ENCODE measurements around the gene SDK1.

Gene SDK1

DNA sequence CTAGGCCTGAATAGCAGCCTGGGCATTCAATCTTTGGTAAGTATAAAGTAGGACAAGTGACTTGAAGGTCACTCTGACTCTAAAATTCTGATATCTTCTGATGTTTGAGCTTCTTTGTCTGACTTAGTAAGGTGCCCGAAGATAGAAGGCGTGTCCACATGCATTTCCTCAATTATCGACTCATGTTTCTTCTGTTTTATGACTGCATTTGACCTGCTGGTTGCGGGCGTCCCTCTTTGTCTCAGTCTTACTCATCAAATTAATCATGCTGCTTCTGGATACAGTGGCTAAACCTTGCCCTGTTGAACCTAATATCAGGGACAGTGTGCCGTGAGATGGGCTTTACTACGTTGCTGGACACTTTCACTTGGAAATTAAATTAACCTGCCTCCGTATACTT, 534.1 kb downstream of the SDK1 start:
- FAIRE-seq: no peak

DNA sequence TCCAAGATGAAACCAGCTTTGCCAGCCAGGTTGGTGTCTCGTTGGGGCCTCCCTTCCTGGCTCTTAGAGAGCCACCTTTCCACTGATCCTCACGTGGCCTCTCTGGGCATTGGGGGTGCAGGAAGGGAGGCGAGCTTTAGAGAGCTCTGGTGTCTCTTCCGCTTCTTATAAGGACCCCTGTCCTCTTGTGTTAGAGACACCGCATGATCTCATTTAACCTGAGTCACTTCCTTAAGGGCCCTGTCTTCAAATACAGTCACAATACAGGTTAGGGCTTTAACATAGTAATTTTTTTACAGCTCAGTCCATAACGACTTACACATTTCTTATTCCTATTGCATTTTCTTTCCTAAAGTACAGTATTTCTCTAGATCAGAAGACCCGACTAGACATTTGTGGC, 535.8 kb downstream of the SDK1 start:
- FAIRE-seq: no peak

DNA sequence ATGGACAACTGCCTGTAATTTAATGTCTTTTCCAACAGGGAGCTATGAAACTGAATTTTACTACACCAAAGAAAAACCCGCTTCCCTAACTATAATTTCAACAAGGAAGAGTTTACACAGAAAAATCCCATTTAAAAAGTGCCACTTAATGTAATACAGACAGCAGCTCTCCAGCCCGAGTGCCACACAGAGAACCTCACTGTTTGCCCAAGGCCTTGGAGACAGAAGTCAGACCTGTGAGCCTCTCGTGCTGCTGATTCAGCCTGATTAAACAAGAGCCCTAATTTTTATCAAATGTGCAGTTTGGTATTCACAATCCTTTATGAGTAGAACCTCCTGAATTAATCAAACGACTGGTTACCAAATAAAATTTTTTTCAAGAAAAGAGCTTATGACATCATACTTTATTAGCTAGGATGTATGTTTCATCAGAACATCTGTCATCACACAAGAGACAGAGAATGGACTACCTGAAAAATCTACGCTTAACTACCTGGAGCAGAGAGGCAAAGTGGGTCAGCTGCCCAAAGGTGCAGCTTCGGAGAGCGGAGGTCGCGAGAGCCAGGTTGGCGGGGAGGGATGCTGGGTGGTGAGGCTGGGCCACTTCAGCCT, 543.6 kb downstream of the SDK1 start:
- no peak for FAIRE-seq

DNA sequence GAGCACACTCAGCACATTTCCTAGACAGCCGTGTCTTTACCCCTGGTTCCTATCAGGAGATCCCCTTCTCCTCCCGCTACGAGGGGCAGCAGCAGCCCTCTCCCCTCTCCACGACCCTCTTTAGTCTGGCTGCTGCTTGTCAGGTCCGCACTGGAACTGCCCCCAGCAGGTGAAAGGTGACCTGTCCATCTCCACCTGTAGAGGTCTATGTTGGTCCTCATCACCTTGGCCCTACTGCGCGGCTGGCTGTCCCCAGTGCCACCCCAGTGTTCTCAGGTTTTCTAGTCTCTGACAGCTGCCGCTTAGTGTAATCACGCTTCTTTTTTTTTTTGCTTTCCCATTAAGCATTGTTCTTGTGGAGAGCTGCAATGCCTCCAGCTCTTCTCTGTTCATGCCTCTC, 545.7 kb downstream of the SDK1 start:
- FAIRE-seq: no peak

DNA sequence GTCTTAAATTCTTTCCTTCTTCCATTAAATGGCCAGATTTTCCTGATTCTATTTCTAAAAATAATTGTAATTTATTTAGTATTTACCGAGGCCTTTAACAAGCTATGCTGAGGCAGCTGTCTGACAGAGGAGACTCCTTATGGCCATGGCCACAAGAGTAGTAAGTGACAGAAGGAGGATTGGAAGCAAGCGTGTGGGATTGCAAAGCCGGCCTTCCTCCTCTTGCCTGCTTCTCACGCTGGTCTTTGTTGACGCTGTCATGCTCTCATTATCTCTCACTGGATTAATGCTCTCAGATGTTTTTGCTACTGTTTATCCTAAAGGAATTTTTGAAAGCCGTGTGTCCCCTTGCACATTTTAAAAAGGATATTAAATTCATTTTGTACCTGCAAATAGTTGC, 546.3 kb downstream of the SDK1 start:
- no peak for FAIRE-seq

DNA sequence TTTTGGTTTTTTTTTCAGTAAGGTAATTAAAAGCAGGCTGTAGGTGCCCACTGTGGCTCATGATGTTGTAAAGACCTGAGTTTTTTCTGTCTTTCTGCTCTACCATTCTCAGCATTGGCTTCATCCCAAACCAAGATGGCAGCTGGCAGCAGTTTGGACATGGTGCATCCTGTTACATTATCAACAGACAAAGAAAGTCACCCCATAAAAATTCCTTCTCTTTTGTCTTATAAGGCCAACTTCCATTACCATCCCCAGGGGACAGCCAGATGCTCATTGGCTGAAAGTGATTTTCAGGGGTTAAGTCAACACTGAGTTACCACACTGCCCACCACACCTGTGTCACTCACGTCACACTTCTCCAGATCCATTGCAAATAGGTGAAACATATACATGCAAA, 558.4 kb downstream of the SDK1 start:
- no peak for FAIRE-seq

DNA sequence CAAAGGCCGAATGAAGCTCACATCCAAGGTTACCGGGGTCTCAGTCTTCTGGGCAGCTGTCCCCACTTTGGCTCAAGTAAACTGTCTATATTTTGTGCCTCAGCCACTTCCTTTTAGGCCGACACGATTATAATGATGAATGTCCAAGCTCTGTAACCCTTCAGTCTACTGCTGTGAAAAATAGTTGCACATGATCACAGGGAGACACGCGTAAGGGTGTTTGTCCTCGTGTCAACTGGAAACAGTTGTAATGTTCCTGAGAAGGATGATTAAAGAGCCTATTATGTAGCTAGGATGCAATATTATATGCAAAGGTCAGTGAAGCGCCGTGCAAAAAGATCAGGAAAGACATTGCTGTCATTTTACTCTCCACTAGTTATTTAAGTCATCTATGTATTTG, 559.9 kb downstream of the SDK1 start:
- FAIRE-seq: no peak

DNA sequence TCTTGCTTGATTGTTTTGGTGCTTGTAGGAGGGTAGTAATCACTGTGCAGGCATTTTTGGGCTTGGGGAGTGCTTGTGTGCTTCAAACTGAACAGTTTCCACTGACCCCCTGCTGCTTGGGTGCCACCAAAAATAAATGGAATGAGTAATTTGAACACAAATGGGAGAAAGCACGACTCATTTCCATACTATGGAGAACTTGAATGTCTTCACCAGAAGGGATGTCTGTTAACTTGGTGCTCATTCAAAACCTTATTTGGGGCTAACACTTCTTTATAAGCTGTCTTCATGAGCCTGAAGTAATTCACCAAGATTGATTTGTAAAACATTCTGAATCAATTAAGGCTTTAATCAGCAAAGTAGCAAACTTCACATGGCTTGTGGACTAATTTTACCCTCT, 560.3 kb downstream of the SDK1 start:
- FAIRE-seq: no peak

DNA sequence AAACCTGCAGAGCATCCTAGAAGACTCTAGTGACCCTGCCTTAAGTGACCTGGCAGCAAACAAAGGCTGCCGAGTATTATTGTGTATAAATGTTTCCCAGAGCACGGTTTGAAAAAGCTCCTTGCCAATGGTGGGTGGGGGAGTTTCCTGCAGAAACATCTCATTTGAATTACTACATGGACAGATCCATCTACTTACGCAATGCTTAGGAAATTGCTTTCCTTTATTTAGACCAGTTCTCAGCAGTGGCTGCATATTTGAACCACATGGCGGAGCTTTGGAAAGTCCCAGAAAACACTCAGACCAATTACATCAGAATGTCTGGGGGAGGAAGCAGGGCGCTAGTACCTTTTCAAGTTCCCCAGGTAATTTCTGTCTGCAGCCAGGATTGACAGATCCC, 560.9 kb downstream of the SDK1 start:
- no peak for FAIRE-seq

DNA sequence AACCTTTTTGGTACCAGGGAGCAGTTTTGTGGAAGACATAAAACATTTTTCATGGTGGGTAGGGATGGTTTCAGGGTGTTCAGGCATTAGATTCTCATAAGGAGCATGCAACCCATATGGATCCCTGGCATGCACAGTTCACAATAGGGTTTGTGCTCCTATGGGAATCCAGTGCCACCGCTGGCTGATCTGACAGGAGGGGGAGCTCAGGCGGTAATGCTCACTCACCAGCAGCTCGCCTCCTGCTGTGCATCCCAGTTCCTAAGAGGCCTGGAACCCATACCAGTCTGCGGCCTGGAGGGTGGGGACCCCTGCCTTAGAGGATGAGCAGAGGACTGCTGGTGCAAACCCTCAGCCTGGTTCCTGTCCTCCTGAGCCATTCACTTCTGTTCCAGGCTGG, 561.7 kb downstream of the SDK1 start:
- no peak for FAIRE-seq

DNA sequence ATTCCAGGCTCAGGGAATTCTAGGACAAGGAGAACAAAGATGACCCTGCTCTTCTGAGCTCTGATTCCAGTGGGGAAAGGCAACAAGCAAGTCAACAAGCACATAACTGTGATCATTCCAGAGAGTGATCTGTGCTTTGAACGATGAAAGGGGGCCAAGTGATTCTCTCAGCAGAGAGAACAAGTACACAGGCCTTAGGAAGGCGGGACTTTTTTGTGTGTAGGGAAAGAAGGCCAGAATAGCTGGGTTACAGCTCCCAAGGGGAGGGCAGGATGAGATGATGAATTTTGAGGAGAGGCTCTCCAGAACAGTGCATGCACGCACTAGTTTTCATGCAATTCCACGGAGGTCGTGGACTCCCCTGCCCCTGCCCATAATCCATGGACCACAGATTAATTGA, 565.2 kb downstream of the SDK1 start:
- FAIRE-seq: no peak

DNA sequence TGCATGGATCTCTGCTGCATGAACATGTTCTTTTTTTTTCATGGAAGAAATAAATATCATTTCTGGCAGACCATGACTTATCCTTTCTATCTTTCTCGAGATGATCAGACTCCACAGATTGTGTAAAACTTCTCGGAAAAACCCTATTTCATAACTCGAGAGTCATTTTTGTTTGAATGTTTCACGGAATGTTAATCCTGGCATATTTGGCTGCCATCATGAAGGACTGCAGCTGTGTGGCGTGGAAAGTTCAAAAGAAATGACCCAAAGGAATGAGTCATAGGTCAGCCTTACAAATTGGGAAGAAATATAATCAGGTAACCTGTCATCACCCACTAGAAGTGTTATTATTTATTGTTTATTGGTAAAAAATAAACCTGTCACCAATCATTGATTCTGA, 566.8 kb downstream of the SDK1 start:
- no peak for FAIRE-seq

DNA sequence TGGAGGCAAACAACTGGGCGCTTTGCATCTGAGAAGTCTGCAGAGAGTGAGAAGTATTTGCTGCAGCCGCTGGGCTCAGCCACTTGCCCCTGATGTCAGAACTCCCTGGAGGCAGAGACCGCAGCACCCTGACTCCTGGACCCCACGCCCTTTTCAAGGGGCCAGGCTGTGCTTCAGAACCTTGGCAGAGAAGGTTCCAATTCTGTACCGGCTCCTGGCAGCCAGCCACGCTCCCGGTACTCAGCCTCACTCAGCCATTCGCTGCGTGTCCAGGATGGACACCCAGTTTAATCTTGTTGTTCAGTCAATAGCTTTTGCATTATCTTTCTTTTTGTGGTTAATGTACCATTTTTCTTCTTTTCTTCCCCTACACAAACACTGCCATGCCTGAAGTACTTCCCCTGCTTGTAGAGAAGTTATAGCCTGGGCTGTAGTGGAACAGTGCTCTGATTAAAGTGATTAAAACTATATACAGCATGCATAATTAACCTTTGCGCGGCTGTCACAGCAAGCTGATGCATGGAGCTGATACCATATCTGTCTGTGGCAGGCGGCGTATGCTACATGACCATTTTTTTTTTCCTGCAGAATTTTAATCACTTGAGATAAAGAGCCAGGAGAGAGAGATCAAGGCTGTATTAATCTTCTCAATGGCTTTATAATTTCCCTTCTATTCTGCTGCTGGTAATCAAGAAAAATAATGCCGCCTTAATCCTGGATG, 578.5 kb downstream of the SDK1 start:
- FAIRE-seq: no peak

DNA sequence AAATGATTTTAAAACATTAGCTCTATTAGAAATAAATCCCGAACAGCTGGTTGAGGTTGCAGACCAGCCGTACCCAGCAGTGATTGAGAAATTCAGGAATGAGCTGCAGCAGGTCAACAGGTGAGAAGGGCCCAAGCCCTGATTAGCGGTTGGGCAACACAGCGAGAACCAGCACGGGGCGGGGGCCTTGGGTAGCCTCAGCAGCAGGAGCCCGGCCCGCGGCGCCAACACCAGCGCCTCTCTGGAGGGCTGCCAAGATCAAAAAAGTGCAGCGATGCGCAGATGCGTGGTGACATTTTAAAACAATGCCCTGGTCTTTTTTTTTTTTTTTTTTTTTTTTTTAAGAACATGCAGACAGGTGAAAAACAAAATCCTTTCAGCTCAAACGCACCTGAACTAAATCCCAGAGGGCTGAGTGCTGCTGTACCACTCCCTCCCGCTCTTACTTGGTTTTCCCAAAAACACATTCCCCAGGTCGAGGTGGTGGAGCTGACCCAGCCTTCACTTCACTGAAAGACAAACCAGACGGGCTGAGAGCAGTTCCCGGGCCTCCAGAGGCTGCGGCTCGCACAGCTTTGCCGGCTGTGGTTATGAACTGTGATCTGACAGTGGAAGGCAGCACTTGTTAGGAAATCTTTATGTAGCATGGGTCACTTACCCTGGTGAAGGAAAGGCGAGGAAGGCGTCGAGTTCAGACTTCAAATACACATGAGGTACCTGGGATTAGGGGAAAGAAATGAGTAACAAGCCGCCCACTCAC, 579.4 kb downstream of the SDK1 start:
- no peak for FAIRE-seq

DNA sequence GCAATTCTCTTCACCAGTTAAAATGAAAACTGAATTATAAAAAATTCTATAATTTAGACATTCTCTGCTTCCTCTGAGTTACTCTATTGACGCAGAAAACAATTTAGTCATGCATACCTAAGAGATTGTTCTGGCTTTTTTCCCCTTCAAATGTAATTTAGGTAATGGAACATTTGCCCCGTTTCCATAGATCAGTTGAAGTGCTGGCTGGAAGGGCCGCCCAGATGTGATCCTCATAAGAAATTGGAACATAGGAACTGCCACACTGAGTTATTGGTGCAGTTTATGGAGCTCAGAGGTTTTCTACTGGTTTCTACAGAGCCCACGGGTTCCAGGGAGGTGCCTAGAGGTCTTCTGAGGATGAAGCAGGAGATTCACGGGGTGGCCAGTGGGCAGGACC, 581.7 kb downstream of the SDK1 start:
- FAIRE-seq: no peak

DNA sequence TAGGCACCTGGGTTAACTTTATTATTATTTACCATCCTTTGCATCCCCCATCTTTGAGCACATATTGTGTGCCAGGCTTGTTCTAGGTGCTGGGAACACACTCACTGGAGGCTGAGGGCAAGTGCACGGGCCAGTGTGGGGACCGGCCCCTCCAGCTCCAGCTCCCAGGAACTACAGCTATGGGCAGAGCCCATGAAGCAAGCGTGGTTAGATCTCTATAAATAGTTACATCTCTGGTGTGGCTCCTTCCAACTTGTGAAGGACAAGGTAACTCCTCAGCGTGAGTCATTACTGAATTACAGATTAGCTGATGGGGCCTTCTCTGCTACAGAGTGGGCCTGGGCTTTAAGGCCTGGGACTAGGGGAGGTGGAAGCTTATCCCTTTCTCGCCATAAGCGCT, 583.5 kb downstream of the SDK1 start:
- FAIRE-seq: no peak

DNA sequence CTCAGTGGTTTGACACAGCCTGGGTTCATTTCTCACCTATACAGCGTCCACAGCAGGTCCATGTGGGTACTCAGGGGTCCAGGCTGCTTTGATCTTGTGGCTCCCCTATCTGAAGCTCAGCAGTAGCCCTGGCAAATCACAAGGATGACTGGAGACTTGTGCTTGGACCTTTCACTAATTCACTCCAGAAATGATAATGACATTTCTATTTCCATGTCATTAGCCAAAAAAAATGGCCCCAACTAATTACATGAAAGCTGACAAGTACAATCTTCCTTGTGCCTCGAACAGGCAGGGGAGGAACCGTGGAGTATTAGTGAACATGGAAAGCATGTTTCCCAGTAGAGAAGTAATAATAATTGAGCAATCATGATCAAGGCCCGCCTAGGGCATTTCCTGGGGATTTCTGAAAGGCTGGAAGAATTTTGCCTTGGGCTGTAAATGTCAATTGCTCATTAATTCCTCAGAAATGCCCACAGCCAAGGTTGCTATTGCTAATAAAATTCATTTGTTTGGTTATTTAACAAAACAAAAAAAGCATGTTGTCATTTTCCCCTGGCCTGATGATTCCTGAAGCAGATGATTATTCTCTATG, 586.1 kb downstream of the SDK1 start:
- FAIRE-seq: no peak

DNA sequence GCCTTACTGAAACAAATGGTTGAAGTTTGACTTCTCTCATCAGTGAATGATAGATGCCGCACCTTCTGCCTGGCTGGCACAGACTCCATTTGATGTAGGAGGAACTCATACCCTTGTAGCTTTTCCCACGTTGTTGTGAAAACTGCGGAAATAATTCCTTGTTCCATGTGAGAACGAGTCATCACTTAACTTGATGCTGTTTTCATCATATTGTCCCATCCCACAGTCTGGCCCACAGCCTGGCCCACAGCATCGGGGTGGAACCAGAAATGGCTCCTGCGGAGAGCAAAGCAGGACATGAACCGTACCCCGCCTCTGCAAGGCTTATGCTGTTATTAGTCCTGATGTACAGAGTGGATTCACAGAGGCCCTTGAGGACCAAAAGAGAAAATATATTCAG, 587.0 kb downstream of the SDK1 start:
- FAIRE-seq: no peak

DNA sequence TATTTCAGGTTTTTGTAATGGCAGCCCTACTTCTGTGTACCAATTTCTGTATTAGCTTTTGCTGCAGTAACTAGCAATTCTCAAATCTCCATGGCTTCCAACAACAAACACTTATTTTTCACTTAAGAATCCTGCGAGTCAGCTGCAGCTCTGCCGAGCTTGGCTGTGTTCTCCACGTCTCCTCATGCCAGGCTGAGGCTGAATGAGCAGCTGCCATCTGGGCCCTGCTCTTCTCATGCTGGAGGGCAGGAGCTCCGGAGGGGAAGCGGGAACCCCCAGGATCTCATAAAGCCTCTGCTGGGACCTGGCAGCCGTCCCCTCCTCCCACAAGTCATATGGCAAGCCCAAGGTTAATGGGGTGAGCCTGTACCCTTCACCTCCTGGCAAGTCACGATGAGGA, 591.1 kb downstream of the SDK1 start:
- no peak for FAIRE-seq

DNA sequence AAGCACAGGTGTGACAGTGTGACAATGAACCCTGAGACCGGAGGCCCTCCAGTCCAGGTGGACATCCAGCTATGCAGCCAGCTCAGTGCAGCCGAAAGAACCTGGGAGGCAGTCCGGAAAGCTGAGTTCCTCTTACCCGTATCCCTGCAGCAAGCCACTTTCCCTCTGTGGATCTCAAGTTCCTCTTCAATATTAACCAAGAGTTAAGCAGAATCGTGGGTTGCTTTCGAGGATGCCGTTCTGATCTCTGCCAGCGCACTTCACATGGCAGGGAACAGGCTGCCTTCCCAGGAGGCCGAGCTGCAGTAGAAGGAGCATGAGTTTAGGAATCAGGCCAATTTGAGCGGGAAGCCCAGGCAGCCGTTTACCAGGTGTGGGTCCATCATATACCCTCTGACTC, 591.6 kb downstream of the SDK1 start:
- FAIRE-seq: no peak

DNA sequence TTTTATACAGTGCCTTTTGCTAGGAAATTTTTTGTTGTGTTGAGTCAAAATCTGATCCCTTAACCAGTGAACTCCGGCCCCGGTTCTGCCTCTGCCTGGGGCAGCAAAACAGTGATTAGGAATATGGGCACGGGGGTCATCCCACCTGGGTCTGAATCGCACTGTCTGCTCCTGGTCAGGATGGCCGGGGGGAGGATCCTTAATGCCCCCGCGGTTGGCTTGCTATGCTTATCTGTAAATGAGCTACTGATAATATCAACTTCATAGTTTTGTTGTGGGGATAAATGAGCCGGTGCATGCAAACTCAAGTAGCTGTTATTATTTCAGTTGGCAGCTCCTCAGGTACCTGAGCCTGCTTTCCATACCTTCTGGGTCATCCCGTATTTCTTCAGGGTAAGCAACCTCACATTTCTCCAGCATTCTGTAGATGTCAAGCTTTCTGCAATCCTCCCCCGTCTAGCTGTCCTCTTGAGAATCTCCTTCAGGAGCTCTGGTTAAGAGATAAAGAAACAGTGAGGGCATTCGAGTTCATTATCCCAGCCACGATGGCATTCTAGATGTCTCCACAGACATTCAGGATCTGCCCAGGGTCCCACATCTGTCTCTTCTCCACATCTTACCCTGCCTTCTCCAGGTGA, 592.2 kb downstream of the SDK1 start:
- no peak for FAIRE-seq

DNA sequence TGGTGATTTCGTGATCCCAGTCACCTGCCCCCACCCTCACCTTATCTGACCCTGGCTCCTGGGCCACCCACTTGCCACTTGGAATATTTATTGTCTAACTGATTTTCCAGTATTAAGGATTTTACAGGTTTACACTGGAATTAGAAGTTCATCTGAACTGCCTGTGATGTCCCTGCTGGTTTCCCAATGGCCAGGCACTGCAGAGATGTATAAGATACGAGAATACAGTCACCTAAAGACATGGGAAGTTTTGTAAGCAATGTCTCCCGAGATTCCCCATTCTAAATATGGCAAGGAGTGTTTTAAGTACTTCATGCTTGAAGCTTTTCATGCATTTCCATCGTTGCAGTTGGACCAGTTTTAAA, 592.7 kb downstream of the SDK1 start:
- FAIRE-seq: no peak

DNA sequence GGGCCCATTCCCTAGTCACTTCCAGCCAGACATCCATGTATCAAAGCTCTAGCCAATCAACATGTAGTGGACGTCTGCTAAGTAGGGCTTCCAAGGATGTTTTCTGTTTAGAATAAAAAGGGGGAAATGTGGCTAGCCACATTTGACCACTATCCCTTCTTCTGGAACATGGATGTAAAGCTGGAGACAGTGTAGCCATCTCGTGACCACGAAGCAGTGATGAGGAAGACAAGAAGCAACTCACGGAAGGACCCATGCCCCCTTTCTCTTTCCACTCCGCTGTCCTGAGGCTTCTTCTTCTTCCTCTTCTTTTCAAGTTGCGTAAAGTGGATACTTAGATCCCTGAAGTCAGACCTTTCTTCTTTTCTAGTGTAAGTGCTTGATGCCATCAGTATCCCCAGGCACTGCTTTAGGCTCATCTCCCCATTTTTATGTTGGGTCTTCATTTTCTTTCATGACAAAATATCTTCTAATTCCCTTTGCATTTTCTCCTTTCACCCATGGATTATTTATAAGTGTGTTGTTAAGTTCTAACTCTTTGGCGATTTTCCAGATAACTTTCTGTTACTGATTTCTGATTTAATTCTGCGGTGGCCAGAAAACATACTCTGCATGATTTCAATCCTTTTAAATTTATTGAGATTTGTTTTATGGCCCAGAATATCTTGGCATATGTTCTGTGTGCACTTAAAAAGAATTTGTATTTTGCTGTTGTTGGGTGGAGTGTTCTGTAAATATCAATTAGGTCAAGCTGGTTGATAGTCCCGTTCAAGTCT, 594.5 kb downstream of the SDK1 start:
- no peak for FAIRE-seq
